Measurements from ENCODE around the gene PPP1R12A.

Gene PPP1R12A

DNA sequence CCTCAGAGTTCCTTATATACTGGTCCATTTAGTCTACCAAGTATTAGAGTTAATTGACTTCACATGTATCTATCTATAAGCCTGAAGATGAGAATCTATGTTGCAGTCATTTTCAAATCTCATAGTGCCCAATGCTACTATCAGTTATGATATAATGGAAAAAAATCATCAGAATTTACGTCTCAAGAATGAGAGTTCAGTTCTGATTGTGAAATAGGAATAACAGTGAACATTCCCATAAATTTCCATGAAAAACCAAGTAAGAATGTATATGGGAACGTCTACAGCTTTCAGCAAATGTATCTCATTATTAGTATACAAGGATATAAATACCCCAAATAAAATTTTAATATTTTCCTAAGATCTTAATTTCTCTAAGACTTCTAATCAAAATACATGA, 77.2 kb downstream of the PPP1R12A start:
- no peak overlapping the region for H3K27ac Mint-ChIP-seq
- no peak for DNase-seq
- peaks cover 84% of the 10 kb centered on the region for H3K36me3 Mint-ChIP-seq (ENCODE audit: low read depth)
- TF ChIP-seq, protein P1, sequence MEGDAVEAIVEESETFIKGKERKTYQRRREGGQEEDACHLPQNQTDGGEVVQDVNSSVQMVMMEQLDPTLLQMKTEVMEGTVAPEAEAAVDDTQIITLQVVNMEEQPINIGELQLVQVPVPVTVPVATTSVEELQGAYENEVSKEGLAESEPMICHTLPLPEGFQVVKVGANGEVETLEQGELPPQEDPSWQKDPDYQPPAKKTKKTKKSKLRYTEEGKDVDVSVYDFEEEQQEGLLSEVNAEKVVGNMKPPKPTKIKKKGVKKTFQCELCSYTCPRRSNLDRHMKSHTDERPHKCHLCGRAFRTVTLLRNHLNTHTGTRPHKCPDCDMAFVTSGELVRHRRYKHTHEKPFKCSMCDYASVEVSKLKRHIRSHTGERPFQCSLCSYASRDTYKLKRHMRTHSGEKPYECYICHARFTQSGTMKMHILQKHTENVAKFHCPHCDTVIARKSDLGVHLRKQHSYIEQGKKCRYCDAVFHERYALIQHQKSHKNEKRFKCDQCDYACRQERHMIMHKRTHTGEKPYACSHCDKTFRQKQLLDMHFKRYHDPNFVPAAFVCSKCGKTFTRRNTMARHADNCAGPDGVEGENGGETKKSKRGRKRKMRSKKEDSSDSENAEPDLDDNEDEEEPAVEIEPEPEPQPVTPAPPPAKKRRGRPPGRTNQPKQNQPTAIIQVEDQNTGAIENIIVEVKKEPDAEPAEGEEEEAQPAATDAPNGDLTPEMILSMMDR (IDR thresholded peaks at IDR 0.05), result no peak
- H3K4me3 Mint-ChIP-seq, result no peak overlapping the region
- no peaks in the 10 kb centered on the region for H3K4me1 Mint-ChIP-seq
- no peaks in the 10 kb centered on the region for H3K27me3 Mint-ChIP-seq (ENCODE audit: low read depth, poor library complexity)
- peaks cover 41% of the 10 kb centered on the region for H3K9me3 Mint-ChIP-seq

DNA sequence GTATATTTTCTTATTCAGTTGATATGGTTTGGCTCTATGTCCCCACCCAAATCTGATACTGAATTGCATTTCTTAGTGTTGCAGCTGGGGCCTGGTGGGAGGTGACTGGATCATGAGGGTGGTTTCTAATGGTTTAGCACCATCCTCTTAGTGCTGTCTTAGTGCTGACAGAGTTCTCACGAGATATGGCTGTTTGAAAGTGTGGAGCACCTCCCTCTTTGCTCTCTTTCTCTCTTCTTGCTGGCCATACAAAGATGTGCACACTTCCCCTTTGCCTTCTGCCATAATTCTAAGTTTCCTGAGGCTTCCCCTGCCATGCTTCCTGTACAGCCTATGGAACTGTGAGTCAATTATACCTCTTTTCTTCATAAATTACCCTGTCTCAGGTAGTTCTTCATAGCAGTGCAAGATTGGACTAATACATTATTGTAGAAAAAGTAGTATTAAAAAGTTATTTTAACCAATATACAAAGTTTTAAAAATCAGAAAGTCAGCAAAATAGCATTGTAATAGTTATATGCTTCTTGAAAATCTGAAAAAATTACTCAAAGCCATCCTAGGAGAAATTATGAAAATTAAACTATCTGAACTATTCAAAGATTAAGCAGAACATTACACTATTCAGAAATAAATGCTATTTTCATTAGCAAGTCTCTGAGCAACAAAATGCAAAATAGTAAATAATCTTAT, 84.1 kb downstream of the PPP1R12A start:
- Mint-ChIP-seq H3K36me3 (ENCODE audit: low read depth) (peaks cover 68% of the 10 kb centered on the region), H3K9me3 (peaks cover 41% of the 10 kb centered on the region), H3K27ac (peak overlapping the region; percentile 76), H3K4me1 (no peaks in the 10 kb centered on the region), H3K27me3 (ENCODE audit: low read depth, poor library complexity) (no peaks in the 10 kb centered on the region), H3K4me3 (no peak overlapping the region)
- no peak for DNase-seq
- TF ChIP-seq, protein P1 (IDR thresholded peaks at IDR 0.05), result no peak

DNA sequence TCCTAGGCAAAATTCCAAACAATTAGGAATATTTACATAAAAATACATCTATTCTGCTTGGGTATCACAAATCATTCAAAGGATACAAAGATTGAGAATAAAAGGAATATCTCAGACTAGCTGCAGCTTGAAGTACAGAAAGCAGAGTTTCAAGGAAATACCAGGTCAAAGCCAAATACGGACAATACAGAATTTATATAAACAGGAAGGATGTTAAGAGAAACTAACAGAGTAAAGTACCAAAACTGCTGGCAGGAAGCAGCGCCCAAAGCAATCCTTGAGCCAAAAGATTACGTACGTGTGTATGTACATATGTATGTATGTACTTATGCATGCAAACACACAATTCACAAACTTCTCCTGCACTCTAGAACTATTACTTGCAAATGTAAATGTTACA, 86.6 kb downstream of the PPP1R12A start:
- no peaks in the 10 kb centered on the region for H3K27me3 Mint-ChIP-seq (ENCODE audit: low read depth, poor library complexity)
- no peak overlapping the region for H3K27ac Mint-ChIP-seq
- no peak for DNase-seq
- TF ChIP-seq, protein P1 (IDR thresholded peaks at IDR 0.05), result no peak
- peaks cover 4% of the 10 kb centered on the region for H3K4me1 Mint-ChIP-seq
- peaks cover 66% of the 10 kb centered on the region for H3K36me3 Mint-ChIP-seq (ENCODE audit: low read depth)
- H3K4me3 Mint-ChIP-seq, result no peak overlapping the region
- peaks cover 27% of the 10 kb centered on the region for H3K9me3 Mint-ChIP-seq

DNA sequence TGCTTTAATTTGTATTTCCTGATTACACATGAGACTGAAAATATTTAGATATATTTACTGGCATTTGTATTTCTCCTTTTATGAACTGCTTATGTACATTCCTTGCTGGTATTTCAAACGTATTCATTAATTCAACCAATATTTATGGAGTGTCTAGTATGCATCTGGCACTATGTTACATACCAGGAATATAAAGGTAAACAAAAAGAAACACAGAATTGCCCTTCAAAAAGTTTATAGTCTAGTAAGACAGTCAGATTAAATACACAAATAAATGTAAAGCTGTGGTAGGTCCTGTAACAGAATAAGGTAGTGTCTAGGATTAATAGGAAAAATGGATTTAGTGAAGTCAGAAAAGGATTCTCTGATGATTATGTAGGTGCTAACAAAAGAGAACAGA, 87.5 kb downstream of the PPP1R12A start:
- H3K27ac Mint-ChIP-seq, result no peak overlapping the region
- TF ChIP-seq, protein P1 (IDR thresholded peaks at IDR 0.05), result no peak

DNA sequence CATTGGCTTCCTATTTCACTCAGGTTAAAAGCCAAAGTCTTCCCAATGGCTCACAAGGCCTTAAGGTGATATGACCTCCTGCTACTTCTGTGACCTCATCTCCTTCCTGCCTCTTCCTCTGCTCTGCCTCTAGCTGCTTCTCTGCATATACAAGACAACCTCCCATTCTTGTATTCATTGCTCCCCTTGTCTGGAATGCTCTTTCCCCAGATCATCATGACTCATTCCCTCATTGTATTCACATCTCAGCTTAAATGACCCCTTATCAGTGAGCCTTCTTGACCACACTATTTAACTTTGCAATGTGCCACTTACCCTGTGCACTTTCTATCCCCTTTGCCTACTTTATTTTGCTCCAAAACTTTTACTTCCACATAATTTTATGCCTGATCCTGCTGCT, 90.2 kb downstream of the PPP1R12A start:
- no peak overlapping the region for H3K4me3 Mint-ChIP-seq
- H3K36me3 Mint-ChIP-seq (ENCODE audit: low read depth), result peaks cover 75% of the 10 kb centered on the region
- no peaks in the 10 kb centered on the region for H3K27me3 Mint-ChIP-seq (ENCODE audit: low read depth, poor library complexity)
- peaks cover 20% of the 10 kb centered on the region for H3K9me3 Mint-ChIP-seq
- H3K4me1 Mint-ChIP-seq, result peaks cover 4% of the 10 kb centered on the region
- TF ChIP-seq, protein P1 (IDR thresholded peaks at IDR 0.05), result no peak
- no peak for DNase-seq
- H3K27ac Mint-ChIP-seq, result peak overlapping the region; percentile 3

More for the DNA sequence above, 87.5 kb downstream of the PPP1R12A start:
- peaks cover 18% of the 10 kb centered on the region for H3K9me3 Mint-ChIP-seq
- H3K36me3 Mint-ChIP-seq (ENCODE audit: low read depth), result peaks cover 65% of the 10 kb centered on the region
- H3K4me3 Mint-ChIP-seq, result no peak overlapping the region
- H3K27me3 Mint-ChIP-seq (ENCODE audit: low read depth, poor library complexity), result no peaks in the 10 kb centered on the region
- no peak for DNase-seq
- peaks cover 4% of the 10 kb centered on the region for H3K4me1 Mint-ChIP-seq

DNA sequence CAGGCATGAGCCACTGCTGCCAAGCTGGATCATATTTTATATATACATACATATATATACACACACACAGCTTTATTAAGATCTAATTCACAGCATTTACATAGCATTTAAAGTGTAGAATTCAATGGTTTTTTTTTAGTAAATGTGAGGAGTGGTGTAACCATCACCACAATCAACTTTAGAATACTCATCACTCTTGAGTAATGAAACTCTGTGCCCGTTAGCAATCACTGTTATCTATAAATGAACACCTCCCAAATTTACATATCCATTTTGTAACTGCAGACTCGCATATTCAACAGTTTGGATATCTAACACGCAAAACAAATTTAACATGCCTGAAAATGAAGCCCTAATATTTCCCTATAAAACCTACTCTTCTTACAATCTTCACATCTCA, 90.9 kb downstream of the PPP1R12A start:
- no peak for DNase-seq
- Mint-ChIP-seq H3K36me3 (ENCODE audit: low read depth) (peaks cover 82% of the 10 kb centered on the region), H3K9me3 (peaks cover 27% of the 10 kb centered on the region), H3K4me1 (peaks cover 4% of the 10 kb centered on the region), H3K4me3 (no peak overlapping the region), H3K27me3 (ENCODE audit: low read depth, poor library complexity) (no peaks in the 10 kb centered on the region), H3K27ac (no peak overlapping the region)
- TF ChIP-seq, protein P1 (IDR thresholded peaks at IDR 0.05), result no peak

All from nephron progenitor cell (in vitro differentiated cells).